Nephron (organoid): Measurements from ENCODE around the gene PIGV.
A peak's percentile ranks its signal among the peaks of the same experiment; 100 is the strongest.

Experiments used
- H3K27ac Mint-ChIP-seq, 3 experiments: 2 replicates each; pipeline ENCODE4 v1.8.0; 2020; ENCODE audit warnings: mixed read lengths in 3 of 3, mild to moderate bottlenecking in 2 of 3, moderate library complexity in 1 of 3
- H3K27me3 Mint-ChIP-seq: 2 replicates; pipeline ENCODE4 v1.8.0; 2021; ENCODE audit warnings: low read depth, mild to moderate bottlenecking, moderate library complexity, mixed read lengths
- H3K36me3 Mint-ChIP-seq: 2 replicates; pipeline ENCODE4 v1.8.0; 2020; ENCODE audit warnings: low read depth, mixed read lengths
- H3K4me1 Mint-ChIP-seq: 2 replicates; pipeline ENCODE4 v1.8.0; 2020; ENCODE audit warnings: mixed read lengths
- H3K4me3 Mint-ChIP-seq, 3 experiments: 2 replicates each; pipeline ENCODE4 v1.8.0; 2020; ENCODE audit warnings: mild to moderate bottlenecking in 3 of 3, mixed read lengths in 3 of 3, moderate library complexity in 2 of 3
- H3K9me3 Mint-ChIP-seq: 2 replicates; pipeline ENCODE4 v1.8.0; 2020; ENCODE audit warnings: mixed read lengths
- TF ChIP-seq, protein P1 (sequence below), 3 experiments: fragments of 200-600 bp; sonication (generic); IDR thresholded peaks; one replicate each; pipeline ENCODE4 v1.5.0; 2021; ENCODE audit warnings: antibody characterized with exemption in 3 of 3; ENCODE audit not compliant: unreplicated experiment in 3 of 3

The PIGV gene

DNA sequence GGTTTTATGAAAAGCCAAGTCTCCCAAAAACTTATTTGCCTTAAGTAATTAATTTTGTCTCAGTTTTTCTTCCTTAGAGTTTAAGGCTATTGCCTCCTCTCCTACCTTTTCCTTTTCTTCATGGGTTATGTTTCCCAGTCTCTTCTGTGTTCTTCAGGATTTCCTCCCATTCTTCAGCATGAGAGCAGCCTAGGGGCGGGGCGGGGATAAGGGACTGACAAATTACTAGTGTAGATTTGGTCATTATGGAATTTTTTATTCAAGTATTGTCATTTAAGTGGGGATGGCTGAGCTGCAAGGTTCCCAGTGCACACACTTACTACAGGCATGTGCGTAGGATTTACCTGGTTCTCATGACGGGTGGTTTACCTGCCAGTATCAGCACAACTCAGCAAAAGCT lies 35.2 kb upstream of the PIGV start:
- Mint-ChIP-seq H3K27me3 (no peaks in the 10 kb centered on the region), H3K27ac (peak overlapping the region in 2 of 3 experiments; percentile 32 to 44), H3K9me3 (no peaks in the 10 kb centered on the region), H3K4me3 (no peak overlapping the region), H3K36me3 (peaks cover 71% of the 10 kb centered on the region), H3K4me1 (peaks cover 16% of the 10 kb centered on the region)
- TF ChIP-seq, protein P1, sequence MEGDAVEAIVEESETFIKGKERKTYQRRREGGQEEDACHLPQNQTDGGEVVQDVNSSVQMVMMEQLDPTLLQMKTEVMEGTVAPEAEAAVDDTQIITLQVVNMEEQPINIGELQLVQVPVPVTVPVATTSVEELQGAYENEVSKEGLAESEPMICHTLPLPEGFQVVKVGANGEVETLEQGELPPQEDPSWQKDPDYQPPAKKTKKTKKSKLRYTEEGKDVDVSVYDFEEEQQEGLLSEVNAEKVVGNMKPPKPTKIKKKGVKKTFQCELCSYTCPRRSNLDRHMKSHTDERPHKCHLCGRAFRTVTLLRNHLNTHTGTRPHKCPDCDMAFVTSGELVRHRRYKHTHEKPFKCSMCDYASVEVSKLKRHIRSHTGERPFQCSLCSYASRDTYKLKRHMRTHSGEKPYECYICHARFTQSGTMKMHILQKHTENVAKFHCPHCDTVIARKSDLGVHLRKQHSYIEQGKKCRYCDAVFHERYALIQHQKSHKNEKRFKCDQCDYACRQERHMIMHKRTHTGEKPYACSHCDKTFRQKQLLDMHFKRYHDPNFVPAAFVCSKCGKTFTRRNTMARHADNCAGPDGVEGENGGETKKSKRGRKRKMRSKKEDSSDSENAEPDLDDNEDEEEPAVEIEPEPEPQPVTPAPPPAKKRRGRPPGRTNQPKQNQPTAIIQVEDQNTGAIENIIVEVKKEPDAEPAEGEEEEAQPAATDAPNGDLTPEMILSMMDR (IDR thresholded peaks at IDR 0.05; ENCODE audit: unreplicated experiment in 3 of 3) = no peak

DNA sequence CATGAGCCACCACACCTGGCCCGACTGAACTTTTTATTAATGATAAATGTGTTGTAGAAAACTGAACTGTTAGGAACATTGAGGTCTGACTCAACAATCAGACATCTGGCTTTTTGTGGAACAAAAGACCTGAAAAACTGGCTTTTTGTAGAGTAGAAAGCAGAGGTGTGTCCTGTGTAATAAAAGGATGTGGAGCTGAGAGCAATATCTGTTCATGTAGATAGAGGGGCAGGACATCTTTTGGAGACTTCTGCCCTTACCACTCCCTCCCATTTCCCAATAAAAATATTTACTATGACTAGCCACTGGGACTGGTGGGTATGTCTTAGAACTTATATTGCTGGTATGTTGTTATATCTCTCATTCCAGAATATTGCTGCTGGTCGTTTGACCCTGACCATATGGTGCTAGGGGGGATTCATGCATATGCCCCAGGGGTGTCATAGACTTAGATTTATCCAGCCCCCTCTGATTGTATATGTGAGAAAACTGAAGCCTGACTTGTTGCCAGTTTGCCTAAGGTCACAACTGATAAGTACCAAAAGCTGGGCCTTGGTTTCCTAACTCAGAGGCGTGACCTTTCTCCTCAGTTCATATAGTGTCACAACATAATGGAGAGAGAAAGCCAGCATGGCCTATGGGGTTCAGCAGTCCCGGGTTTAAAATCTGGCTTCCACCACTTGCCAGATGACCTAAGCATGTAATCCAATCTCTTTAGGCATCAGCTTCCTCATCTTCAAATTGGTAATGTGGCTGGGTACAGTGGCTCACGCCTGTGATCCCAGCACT lies 33.5 kb upstream of the PIGV start:
- no peak overlapping the region for H3K4me3 Mint-ChIP-seq
- H3K36me3 Mint-ChIP-seq = peaks cover 71% of the 10 kb centered on the region
- H3K27ac Mint-ChIP-seq = no peak overlapping the region
- H3K27me3 Mint-ChIP-seq = no peaks in the 10 kb centered on the region
- TF ChIP-seq, protein P1 (IDR thresholded peaks at IDR 0.05; ENCODE audit: unreplicated experiment in 3 of 3) = no peak
- peaks cover 10% of the 10 kb centered on the region for H3K4me1 Mint-ChIP-seq
- no peaks in the 10 kb centered on the region for H3K9me3 Mint-ChIP-seq

DNA sequence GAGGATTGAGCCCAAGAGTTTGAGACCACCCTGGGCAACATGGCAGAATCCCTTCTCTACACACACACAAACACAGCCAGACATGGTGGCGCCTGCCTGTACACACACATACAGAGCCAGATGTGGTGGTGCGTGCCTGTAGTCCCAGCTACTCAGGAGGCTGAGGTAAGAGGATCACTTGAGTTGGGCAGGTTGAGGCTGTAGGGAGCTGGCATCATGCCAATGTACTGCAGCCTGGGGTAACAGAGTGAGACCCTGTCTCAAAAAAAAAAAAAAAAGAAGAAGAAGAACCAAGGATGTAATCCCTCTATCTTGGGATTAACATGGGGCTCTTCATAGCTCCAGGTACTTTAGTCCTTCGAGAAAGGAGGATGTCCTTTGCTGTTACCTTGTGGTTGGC lies 29.4 kb upstream of the PIGV start:
- TF ChIP-seq, protein P1 (IDR thresholded peaks at IDR 0.05; ENCODE audit: unreplicated experiment in 3 of 3) = no peak
- Mint-ChIP-seq H3K27me3 (no peaks in the 10 kb centered on the region), H3K4me1 (peaks cover 3% of the 10 kb centered on the region), H3K4me3 (no peak overlapping the region), H3K27ac (no peak overlapping the region), H3K9me3 (no peaks in the 10 kb centered on the region), H3K36me3 (peaks cover 70% of the 10 kb centered on the region)

DNA sequence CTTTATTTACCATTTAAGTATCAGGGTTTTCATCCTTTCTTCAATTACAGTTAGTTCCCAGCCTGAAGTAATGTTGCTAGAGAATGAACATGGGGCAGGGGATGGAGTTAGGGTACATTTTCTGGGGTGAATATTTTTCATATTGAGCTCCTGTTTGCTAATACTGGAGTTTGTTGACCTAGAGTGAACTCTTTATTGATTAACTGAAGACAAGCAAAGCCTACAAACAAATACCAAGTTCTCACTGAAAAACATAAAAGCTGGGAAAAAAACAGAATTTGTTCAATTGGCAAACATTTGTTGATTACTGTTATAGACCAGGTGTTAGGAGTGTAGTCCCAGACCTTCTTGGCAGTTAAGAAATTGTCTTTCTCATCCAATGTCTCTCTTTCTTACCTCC lies 28.2 kb upstream of the PIGV start:
- Mint-ChIP-seq H3K27ac (no peak overlapping the region), H3K9me3 (no peaks in the 10 kb centered on the region), H3K36me3 (peaks cover 66% of the 10 kb centered on the region), H3K4me1 (no peaks in the 10 kb centered on the region), H3K4me3 (no peak overlapping the region), H3K27me3 (no peaks in the 10 kb centered on the region)
- TF ChIP-seq, protein P1 (IDR thresholded peaks at IDR 0.05; ENCODE audit: unreplicated experiment in 3 of 3) = no peak

DNA sequence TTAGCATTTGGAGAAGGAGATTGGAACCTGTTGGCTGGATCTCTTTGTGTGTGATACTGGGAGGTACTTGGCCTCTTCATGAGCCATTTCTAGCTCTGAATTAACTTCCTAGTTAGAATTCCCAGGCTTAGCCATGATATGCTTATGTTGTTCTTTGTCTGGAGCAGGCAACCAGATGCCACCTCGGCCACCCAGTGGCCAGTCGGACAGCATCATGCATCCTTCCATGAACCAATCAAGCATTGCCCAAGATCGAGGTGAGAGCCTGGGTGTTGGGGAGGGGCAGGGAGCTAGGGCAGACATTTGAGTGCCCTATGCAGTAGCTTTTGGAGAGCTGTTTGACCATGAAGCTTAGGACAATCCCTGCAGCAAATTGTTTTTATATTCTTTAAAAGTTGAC lies 26.5 kb upstream of the PIGV start:
- Mint-ChIP-seq H3K9me3 (no peaks in the 10 kb centered on the region), H3K4me3 (no peak overlapping the region), H3K27me3 (no peaks in the 10 kb centered on the region)

More for the DNA sequence above, 26.5 kb upstream of the PIGV start:
- TF ChIP-seq, protein P1 (IDR thresholded peaks at IDR 0.05; ENCODE audit: unreplicated experiment in 3 of 3) = no peak
- H3K36me3 Mint-ChIP-seq = peaks cover 68% of the 10 kb centered on the region
- peaks cover 2% of the 10 kb centered on the region for H3K4me1 Mint-ChIP-seq
- no peak overlapping the region for H3K27ac Mint-ChIP-seq
